HL-60/S4 (cell line): Measurements from ENCODE around the gene WFDC9.
"Not testable (repeated sequence)": the region's sequence is repeated elsewhere in the genome, so short reads cannot be mapped to it uniquely, and the experiment has no call there.

Source experiments
- in situ Hi-C: fragments of 300-500 bp; cut with MboI; formaldehyde crosslinking; loops from 2 replicates; pipeline ENCODE4 v1.14.3; 2022; ENCODE audit warnings: low sequenced_read_pairs

Gene WFDC9

DNA sequence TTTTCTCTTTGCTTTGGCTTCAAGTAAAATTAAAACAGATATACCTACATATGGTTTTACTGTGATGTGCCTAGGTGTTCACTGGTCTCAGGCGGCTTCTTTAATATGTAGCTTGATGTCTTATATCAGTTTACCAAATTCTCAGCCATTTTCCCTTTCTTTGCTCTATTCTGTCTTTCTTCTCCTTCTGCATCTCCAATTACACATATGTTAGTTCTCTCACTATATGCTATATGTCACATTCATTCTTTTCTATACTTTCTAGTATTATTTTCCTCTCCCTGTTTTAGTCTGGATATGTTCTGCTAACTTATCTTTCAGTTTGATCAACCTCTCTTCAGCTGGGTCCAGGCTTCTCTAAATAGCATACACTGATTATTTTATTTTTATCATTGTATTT, 37.6 kb downstream of the WFDC9 start:
- in situ Hi-C loops, result no loop called here

DNA sequence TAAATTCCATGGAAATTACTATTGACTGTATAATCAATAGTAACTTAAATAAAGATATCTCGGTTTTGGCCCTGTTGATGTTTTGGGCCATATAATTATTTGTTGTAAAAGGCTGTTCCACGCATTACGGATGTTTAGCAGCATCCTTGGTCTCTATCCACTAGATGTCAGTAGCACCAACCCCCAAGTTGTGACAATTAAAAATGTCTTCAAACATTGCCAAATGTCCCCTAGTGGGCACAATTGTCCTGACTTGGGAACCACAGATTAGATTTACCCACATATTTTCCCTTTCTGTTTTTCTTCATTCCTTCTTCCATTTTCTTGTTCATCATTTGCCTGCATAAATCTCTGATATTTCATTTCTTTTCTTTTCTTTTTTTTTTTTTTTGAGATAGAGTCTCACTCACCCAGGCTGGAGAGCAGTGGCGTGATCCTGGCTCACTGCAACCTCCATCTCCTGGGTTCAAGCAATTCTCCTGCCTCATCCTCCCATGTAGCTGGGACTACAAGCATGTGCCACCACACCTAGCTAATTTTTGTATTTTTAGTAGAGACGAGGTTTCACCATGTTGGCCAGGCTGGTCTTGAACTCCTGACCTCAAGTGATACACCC, 38.4 kb downstream of the WFDC9 start:
- in situ Hi-C loops, result no loop called here

- in situ Hi-C loops, result no loop called here
Measured at GRCh38 chr20:45589725-45590124, 41.4 kb downstream of the WFDC9 start.

DNA sequence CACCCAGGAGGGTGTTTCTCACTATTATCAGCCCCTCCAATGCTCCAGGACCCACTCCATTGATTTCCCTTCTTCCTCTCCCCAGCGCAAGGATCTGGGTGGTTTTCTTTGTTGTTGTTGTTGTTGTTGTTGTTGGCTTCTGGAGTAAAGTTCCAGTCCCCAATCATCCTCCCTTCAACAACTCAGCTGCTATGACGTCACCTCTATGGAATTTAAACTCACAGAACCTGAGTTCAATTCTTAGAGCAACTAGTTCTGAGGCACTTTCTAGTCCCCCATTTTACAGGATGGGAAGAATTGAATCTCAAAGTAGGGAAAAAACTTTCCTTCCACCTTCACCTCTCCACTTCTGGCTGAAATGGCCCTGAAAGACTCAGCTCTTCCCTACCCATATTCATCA, 42.3 kb downstream of the WFDC9 start:
- in situ Hi-C loops, result no loop called here

DNA sequence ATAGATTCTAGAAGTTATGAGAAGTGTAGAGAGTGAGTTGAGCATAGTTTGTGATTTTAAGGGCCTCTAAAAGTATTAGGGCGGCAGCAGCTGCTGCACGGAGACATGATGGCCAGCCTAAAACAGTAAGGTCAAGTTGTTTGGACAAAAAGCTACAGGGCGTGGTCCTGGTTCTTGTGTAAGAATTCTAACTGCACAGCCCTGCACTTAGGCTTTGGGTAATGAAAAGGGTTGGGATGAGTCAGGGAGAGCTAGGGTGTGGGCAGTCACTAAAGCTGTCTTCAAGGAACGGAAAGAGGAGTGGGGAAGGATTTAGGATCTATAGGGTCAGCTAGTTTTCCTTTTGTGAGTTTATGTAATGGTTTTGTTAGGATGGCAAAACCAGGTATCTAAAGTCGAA, 45.1 kb downstream of the WFDC9 start:
- in situ Hi-C loops, result not testable (repeated sequence)

DNA sequence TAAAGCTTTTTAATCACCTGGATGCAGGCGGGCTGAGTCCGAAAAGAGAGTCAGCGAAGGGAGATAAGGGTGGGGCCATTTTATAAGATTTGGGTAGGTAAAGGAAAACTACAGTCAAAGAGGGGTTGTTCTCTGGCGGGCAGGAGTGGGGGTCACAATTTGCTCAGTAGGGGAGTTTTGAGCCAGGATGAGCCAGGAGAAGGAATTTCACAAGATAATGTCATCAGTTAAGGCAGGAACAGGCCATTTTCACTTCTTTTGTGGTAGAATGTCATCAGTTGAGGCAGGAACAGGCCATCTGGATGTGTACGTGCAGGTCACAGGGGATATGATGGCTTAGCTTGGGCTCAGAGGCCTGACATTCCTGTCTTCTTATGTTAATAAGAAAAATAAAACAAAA, 46.8 kb downstream of the WFDC9 start:
- in situ Hi-C loops, result not testable (repeated sequence)

- in situ Hi-C loops, result no loop called here
Measured at GRCh38 chr20:45583502-45583901, 47.6 kb downstream of the WFDC9 start.

DNA sequence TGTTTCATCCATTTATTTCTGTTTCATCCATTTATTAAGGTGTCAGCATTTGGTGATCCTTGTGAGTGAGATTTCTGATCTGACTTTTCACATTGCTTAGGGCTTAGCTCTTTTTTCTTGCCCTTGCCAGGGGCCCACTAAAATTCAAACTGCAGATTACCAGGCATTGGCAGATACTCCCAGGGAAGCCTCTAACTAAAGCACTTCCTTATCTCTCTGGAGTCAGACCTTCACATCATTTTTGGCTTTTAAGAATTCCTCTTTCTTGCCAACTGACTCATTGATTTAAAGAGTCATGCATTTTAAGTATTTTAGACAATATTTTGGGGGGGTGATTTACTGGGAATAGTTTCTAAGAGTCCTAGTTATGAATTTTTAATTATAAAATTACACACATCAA, 49.4 kb downstream of the WFDC9 start:
- in situ Hi-C loops, result no loop called here

DNA sequence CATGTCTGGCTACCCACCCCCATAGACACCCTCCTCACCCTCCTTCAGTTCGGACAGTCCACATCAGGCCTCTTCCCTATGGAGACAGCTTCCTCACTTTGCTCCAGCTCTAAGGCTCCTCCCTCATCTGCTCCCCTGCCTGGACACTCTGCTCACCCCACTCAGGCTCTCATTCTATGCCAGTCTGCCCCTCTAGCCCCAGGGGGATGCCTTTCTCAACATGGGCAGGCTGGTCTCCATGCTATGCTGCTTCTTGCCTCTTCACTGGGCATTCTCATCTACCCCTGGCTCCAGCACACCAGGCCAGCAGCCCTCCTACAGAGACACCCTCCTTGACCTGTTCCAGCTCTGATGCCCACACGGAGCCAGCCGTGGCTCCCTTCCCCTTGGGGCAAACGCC, 51.9 kb downstream of the WFDC9 start, which contains the start of gene WFDC8:
Gene WFDC8, minus strand, starts transcription at position 101 of the 400 bp plus-strand sequence. Its CDS starts 37 bp downstream, at position 64.
- in situ Hi-C loops, result no loop called here

DNA sequence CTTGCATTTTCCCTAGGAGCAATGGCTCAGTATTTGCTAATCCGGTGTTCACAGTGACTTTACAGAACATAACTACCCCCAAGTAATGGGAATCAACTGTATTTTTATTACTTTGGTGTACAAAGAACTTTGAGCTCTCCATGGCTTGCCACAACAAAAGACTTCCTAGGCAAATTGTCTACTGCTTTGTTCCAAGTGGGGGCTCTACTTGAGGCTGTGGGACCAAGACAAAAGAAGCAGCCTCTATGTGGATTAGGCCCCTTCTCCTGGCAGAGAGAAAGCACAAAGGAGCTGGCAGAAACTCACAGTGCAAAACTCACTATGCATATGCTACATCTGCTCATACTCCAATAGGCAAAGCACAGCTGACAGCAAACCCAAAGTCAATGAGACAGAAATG, 52.9 kb downstream of the WFDC9 start:
- in situ Hi-C loops, result no loop called here

- in situ Hi-C loops, result no loop called here
Measured at GRCh38 chr20:45576995-45577394, 54.1 kb downstream of the WFDC9 start.

DNA sequence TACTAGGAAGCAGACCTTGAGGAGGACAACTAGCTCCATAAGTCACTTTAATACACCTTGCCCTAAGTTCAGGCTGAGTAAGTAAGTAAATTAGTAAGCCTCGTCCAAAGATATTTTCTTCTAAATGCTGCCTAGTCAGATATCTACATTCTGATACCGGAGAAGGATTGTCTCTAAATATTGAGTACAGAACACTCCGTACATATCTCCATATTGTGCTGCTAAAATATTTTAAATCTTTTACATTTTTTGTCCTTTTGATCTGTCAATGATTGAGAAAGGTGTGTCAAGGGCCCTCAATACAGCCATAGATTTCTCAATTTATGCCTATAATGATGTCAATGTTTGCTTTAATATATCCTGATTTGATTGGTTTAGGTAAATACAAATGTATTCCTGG, 55.2 kb downstream of the WFDC9 start:
- in situ Hi-C loops, result no loop called here

GRCh38 chr20:45569650-45570049, 61.4 kb downstream of the WFDC9 start:
- in situ Hi-C loops, result not testable (repeated sequence)

GRCh38 chr20:45564760-45565276, 66.3 kb downstream of the WFDC9 start:
- in situ Hi-C loops, result no loop called here
